Heart left ventricle (tissue), 16 donors: ENCODE results near the gene GSTA3. TPM values are rescaled to one million over a fixed set of nuclear protein-coding genes. Genes with fewer than 3 reads are reported as not detected.

ENCODE experiments used
- ATAC-seq, 4 donors: fragments of 200-7000 bp; cut with Tn5 transposase; one replicate each; pipeline ENCODE4 v1.9.1; 2020 to 2022; ENCODE audit warnings: moderate library complexity in 4 of 4, mild to moderate bottlenecking in 3 of 4, moderate number of reproducible peaks in 1 of 4
- DNase-seq, 5 donors: peaks; one replicate each; pipeline ENCODE4 v3.0.0-alpha.2; 2020
- H3K27ac ChIP-seq, 12 donors: fragments of 200-600 bp; sonication (generic) in 4 of 12; one replicate each; pipeline versions ENCODE4 v1.5.0 to v1.8.0; 2016 to 2022; ENCODE audit warnings: mild to moderate bottlenecking in 2 of 12
- H3K27me3 ChIP-seq, 9 donors: fragments of 200-600 bp; sonication (generic) in 2 of 9; one replicate each; pipeline versions ENCODE4 v1.5.1 to v1.8.0; 2016 to 2022; ENCODE audit warnings: mild to moderate bottlenecking in 3 of 9
- H3K36me3 ChIP-seq, 9 donors: fragments of 200-600 bp; sonication (generic) in 2 of 9; one replicate each; pipeline versions ENCODE4 v1.5.0 to v1.8.0; 2018 to 2022; ENCODE audit warnings: mild to moderate bottlenecking in 2 of 9
- H3K4me1 ChIP-seq, 12 donors: fragments of 200-600 bp; sonication (generic) in 4 of 12; one replicate each; pipeline versions ENCODE4 v1.5.0 to v1.8.0; 2016 to 2022; ENCODE audit warnings: mild to moderate bottlenecking in 3 of 12
- H3K4me3 ChIP-seq, 12 donors: fragments of 200-600 bp; sonication (generic) in 4 of 12; one replicate each; pipeline versions ENCODE4 v1.5.0 to v1.8.0; 2017 to 2022; ENCODE audit warnings: mild to moderate bottlenecking in 9 of 12, moderate library complexity in 4 of 12
- H3K9me3 ChIP-seq, 12 donors: fragments of 200-600 bp; sonication (generic) in 4 of 12; one replicate each; pipeline versions ENCODE4 v1.5.0 to v1.8.0; 2016 to 2022; ENCODE audit warnings: mild to moderate bottlenecking in 1 of 12
- POLR2A ChIP-seq, 2 donors: fragments of 450-650 bp; IDR thresholded peaks; one replicate each; pipeline ENCODE4 v1.6.1; 2017; ENCODE audit warnings: antibody characterized with exemption in 2 of 2, mild to moderate bottlenecking in 2 of 2, moderate library complexity in 2 of 2
- WGBS, 4 donors: extraction: QIAGEN DNeasy Blood & Tissue Kit in 2 of 4; methylation state at CpG; one replicate each; pipeline versions ENCODE4 v1.1.5 to v1.1.7; 2013 to 2018; 5-methylcytosine and 5-hydroxymethylcytosine counted together
- intact Hi-C, 10 donors: fragments of 100-400 bp; cut with DNase I; formaldehyde crosslinking; loops; one replicate each; pipeline versions ENCODE4 v1.11.1 to v1.14.2; 2022
- polyA plus RNA-seq, 2 donors: library from polyadenylated mRNA; stranded (reverse); fragments of 200-250 nt; gene quantifications; one replicate each; pipeline ENCODE4 v1.2.3, GENCODE V29; 2013
- total RNA-seq, 9 donors: library from RNA; depleted of rRNA in 2 of 9; stranded (reverse); fragments of >200 nt in 2 of 9; fragmentation: NEBNext Ultra II Directional in 3 of 9; extraction: Animal tissue kit (Norgen Biotek cat#: 25700) in 3 of 9; gene quantifications; one replicate each; pipeline versions ENCODE4 v1.1.0 to v1.2.4, GENCODE V29; 2016 to 2023
- TF ChIP-seq, protein P1 (sequence below), 12 donors: fragments of 200-600 bp; sonication (generic) in 4 of 12; IDR thresholded peaks; one replicate each; pipeline versions ENCODE4 v1.5.0 to v1.8.0; 2018 to 2022; ENCODE audit warnings: antibody characterized with exemption in 12 of 12, mild to moderate bottlenecking in 5 of 12
- donor health status: ischemic (EF 13 %, LVEDD 7.1; RV severe dilation, severe dysfunction).
- donor health status: healthy with polysubstance abuse.
- donor health status: DM: no; HTN: yes; CAD: no.
- donor health status: DM: no; HTN: no; CAD: no.
- donor health status: ischemic (EF 25% LVEDD 6.9; RV normal size, moderate dysfunction).
- donor health status: ischemic (EF 25% LVEDD 5.7; RV mildly dilated, moderate dysfunction).
- donor health status: healthy.
- donor health status: DM: yes; HTN: yes; CAD: no.
- donor health status: ischemic (EF 35%, LVEDD 5.7; RV mildly dilated, moderate dysfunction).
- donor health status: nonischemic (EF 11% LVEDD 7.7; RV severe dilation, severe dysfunction).
- donor health status: DM: yes; HTN: yes; CAD: no.
- donor health status: PGD.
- donor health status: ischemic (EF 29% LVEDD 5.4; RV normal size, mild dysfunction).
- donor health status: nonischemic (EF 23%, LVEDD 6.1; RV moderate dilation, normal function).

The GSTA3 gene
- total and polyA plus RNA-seq, 11 donors: not detected

- Histone ChIP-seq H3K4me3 (peak overlapping the region in 10 of 12 donors; percentile 17 to 62 (median 54)), H3K27ac (no peak overlapping the region)
- 50 to 72% (median 60%) methylated on average over 4 of the region's 4 CpGs for WGBS, 4 donors
Measured at GRCh38 chr6:52881662-52881995, 27.9 kb downstream of the GSTA3 start.

GRCh38 chr6:52877786-52878185 lies 31.7 kb downstream of the GSTA3 start:
- Histone ChIP-seq H3K36me3 (no peaks in the 10 kb centered on the region), H3K27me3 (no peaks in the 10 kb centered on the region), H3K9me3 (no peaks in the 10 kb centered on the region), H3K4me1 (peaks cover 0 to 5% (median 0%) of the 10 kb centered on the region in 12 donors), H3K4me3 (no peak overlapping the region), H3K27ac (no peak overlapping the region)
- WGBS, 4 donors: 67 to 84% (median 79%) methylated on average over 2 of the region's 2 CpGs
- DNase-seq: no peak
- intact Hi-C loops: loop anchor here in 1 of 10 donors (10.0 kb wide), 1 partner anchor 107 kb away; no protein-coding TSS in a partner anchor
- TF ChIP-seq POLR2A (IDR thresholded peaks at IDR 0.05): no peak
- TF ChIP-seq, protein P1, sequence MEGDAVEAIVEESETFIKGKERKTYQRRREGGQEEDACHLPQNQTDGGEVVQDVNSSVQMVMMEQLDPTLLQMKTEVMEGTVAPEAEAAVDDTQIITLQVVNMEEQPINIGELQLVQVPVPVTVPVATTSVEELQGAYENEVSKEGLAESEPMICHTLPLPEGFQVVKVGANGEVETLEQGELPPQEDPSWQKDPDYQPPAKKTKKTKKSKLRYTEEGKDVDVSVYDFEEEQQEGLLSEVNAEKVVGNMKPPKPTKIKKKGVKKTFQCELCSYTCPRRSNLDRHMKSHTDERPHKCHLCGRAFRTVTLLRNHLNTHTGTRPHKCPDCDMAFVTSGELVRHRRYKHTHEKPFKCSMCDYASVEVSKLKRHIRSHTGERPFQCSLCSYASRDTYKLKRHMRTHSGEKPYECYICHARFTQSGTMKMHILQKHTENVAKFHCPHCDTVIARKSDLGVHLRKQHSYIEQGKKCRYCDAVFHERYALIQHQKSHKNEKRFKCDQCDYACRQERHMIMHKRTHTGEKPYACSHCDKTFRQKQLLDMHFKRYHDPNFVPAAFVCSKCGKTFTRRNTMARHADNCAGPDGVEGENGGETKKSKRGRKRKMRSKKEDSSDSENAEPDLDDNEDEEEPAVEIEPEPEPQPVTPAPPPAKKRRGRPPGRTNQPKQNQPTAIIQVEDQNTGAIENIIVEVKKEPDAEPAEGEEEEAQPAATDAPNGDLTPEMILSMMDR (IDR thresholded peaks at IDR 0.05): no peak
- ATAC-seq: no peak

More at GRCh38 chr6:52881662-52881995, 27.9 kb downstream of the GSTA3 start:
- TF ChIP-seq, protein P1 (IDR thresholded peaks at IDR 0.05): no peak
- no peak for TF ChIP-seq POLR2A (IDR thresholded peaks at IDR 0.05)
- intact Hi-C loops: loop anchor here in 4 of 10 donors (5.0 to 10.0 kb wide), 3 partner anchors 113 to 176 kb away; partner anchors contain the start of gene GSTA4 (in 3 of the 4)
- Histone ChIP-seq H3K9me3 (no peaks in the 10 kb centered on the region), H3K27me3 (no peaks in the 10 kb centered on the region), H3K4me1 (peaks cover 0 to 5% (median 0%) of the 10 kb centered on the region in 12 donors), H3K36me3 (no peaks in the 10 kb centered on the region)
- DNase-seq (no peak), ATAC-seq (peak in 1 of 4 donors; percentile 7)

DNA sequence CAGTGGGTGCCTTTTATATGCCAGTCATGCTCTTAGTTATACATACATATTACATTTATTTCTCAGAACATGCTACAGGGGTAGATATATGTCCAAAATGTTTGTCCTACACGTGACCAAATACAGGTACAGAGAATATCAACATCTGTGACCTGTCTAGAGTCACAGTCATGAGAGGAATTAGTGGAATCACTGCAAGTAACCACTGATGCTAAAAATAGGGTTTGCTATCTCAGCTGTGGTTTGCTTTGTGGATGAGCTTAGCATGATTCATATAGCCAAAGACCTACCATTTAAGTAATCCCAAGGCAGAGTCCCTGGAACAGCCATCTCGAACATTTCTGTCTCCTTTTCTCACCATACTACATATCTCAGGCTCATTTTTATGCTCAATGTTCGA lies 32.3 kb downstream of the GSTA3 start:
- Histone ChIP-seq H3K27me3 (no peaks in the 10 kb centered on the region), H3K9me3 (no peaks in the 10 kb centered on the region), H3K27ac (no peak overlapping the region), H3K36me3 (no peaks in the 10 kb centered on the region), H3K4me1 (peaks cover 0 to 4% (median 0%) of the 10 kb centered on the region in 12 donors), H3K4me3 (no peak overlapping the region)
- 48 to 58% (median 54%) methylated on average over 3 of the region's 3 CpGs for WGBS, 4 donors
- ATAC-seq (no peak), DNase-seq (no peak)
- intact Hi-C loops: loop anchor here in 1 of 10 donors (10.0 kb wide), 1 partner anchor 108 kb away; no protein-coding TSS in a partner anchor
- TF ChIP-seq, protein P1 (IDR thresholded peaks at IDR 0.05): no peak
- TF ChIP-seq POLR2A (IDR thresholded peaks at IDR 0.05): no peak

DNA sequence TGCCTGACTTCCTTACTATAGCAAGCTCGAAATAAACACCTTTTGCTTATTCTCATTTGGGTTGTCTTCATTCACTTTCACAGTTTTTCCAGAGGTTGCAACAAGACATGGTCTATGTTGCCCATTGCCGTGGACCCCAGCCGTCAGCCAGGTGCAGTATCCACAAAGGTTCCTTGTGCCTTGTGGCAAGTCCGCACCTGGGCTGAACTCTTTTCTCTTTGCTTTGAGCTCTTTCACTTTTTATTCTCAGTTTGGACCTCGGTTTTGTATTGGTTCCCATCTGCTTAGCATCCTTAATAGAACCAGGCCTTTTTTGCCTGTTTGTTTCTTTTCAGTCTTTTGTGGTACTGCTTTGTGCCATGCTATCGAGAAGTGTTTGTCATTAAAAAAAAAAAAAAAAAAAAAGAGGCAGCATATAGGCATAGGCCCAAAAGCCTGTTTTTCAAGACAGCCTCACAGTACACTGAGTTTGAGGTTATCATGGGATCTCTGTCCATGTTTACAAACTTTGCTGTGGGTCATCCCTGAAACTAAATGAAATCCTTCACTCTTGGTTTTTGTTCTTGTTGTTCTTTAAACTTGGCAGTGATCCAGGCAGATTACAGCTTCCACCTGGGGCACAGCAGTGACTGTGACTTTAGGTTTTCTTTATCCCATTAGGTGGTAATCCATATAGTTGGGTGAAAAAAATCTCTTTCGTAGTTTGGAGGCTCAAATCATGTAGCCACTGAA lies 33.3 kb downstream of the GSTA3 start:
- Histone ChIP-seq H3K9me3 (no peaks in the 10 kb centered on the region), H3K27me3 (no peaks in the 10 kb centered on the region), H3K36me3 (no peaks in the 10 kb centered on the region), H3K27ac (no peak overlapping the region), H3K4me3 (no peak overlapping the region), H3K4me1 (no peaks in the 10 kb centered on the region)
- intact Hi-C loops: loop anchor here in 1 of 10 donors (10.0 kb wide), 1 partner anchor 109 kb away; no protein-coding TSS in a partner anchor
- WGBS, 4 donors: 86 to 91% (median 90%) methylated on average over 7 of the region's 7 CpGs
- TF ChIP-seq POLR2A (IDR thresholded peaks at IDR 0.05): no peak
- TF ChIP-seq, protein P1 (IDR thresholded peaks at IDR 0.05): no peak
- ATAC-seq (no peak), DNase-seq (no peak)
